HepG2 (cell line): ENCODE measurements around the gene LCK.

Source experiments
- CTCF ChIP-seq: sonication (generic); formaldehyde crosslinking; IDR thresholded peaks from 2 replicates; pipeline ENCODE4 v1.5.0; 2020; ENCODE audit warnings: mild to moderate bottlenecking, missing genetic modification reagents, moderate library complexity
- ELF1 ChIP-seq: sonication (generic); formaldehyde crosslinking; IDR thresholded peaks from 2 replicates; pipeline ENCODE4 v1.4.0; 2020; ENCODE audit warnings: missing genetic modification reagents
- HNRNPK ChIP-seq: fragments of 200-400 bp; formaldehyde crosslinking; IDR thresholded peaks from 2 replicates; pipeline ENCODE4 v1.6.1; 2018; ENCODE audit warnings: low read length, low read depth, moderate library complexity, mild to moderate bottlenecking; ENCODE audit not compliant: poor library complexity, severe bottlenecking
- NFYB ChIP-seq: sonication (generic); formaldehyde crosslinking; IDR thresholded peaks from 2 replicates; pipeline ENCODE4 v1.4.0; 2020; ENCODE audit warnings: missing genetic modification reagents
- NPAS2 ChIP-seq: sonication (generic); formaldehyde crosslinking; IDR thresholded peaks from 2 replicates; pipeline ENCODE4 v1.8.0; 2022; ENCODE audit warnings: mild to moderate bottlenecking, missing genetic modification reagents, borderline replicate concordance

DNA sequence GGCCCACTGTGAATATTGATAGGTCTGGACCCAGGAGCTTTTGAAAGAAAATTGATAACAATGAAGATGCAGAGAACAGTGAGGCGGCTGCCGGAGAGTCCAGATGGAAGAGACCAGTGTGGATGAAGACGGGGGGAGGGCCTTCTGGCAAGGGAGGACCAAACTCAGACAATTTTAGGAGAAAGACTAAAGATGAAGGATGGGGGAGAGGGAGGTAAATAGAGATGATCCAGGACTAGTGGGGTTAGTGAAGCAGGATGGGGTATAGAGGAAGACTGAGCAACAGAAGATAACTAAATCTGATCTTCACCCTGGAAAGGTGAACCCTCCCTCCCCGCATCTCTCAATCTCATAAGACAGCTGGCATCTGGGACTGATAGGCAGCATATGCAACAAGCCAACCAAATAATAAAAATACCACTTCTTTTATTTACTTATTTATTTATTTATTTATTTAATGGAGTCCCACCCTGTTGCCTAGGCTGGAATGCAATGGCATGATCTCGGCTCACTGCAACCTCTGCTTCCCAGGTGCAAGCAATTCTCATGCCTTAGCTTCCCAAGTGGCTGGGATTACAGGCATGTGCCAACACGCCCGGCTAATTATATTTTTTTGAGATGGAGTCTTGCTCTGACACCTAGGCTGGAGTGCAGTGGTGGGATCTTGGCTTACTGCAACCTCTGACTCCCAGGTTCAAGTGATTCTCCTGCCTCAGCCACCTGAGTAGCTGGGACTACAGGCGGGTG is 18.3 kb upstream of the LCK start:
- TF ChIP-seq HNRNPK: no peak
- TF ChIP-seq NPAS2: no peak
- TF ChIP-seq NFYB (CRISPR knock-in tag): no peak
- TF ChIP-seq CTCF: no peak
- TF ChIP-seq ELF1 (CRISPR knock-in tag): no peak
